H54 (cell line): ENCODE measurements around the gene AGT.
"Not testable (repeated sequence)": the region's sequence is repeated elsewhere in the genome, so short reads cannot be mapped to it uniquely, and the experiment has no call there.

ENCODE experiments used
- DNase-seq: peaks from one replicate; pipeline ENCODE4 v3.0.0; 2011; ENCODE audit warnings: low spot score, mixed read lengths; ENCODE audit not compliant: insufficient read length
- FAIRE-seq: peaks from 3 replicates; lab custom pipeline; 2011; peaks lifted over from hg19 to GRCh38; lab: Jason Lieb, UNC
- POLR2A ChIP-seq: IDR thresholded peaks from 2 replicates; pipeline ENCODE4 v1.6.1; 2011; ENCODE audit warnings: low read depth, mild to moderate bottlenecking, low read length

Gene AGT

GRCh38 chr1:230680300-230681025, 33.5 kb downstream of the AGT start:
- TF ChIP-seq POLR2A = no peak
- no peak for DNase-seq
- no peak for FAIRE-seq

DNA sequence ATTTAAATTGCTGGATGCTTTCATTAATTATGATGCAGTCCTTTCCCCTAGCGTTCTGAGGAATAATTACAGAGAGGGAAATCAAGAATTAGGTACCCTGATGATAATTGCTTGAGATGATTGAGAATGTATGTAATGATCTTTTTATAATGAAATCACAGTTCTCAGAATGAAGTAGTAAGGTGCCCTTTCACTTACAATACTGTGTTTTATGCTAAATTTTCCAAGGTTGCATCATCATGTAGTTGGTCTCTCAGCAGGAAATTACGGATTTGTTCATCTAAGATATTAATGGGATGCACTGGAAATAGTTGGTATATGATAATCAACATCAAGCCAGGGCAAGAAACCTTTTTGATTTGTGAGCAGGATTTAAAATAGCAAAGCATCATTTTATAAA, 34.1 kb downstream of the AGT start:
- DNase-seq = no peak
- no peak for FAIRE-seq
- no peak for TF ChIP-seq POLR2A

- DNase-seq (no peak), FAIRE-seq (no peak)
- no peak for TF ChIP-seq POLR2A
Observed at GRCh38 chr1:230679192-230679591, 34.7 kb downstream of the AGT start.

- DNase-seq (no peak), FAIRE-seq (no peak)
- no peak for TF ChIP-seq POLR2A
Observed at GRCh38 chr1:230677200-230677599, 36.7 kb downstream of the AGT start.

GRCh38 chr1:230674581-230674980, 39.3 kb downstream of the AGT start:
- TF ChIP-seq POLR2A = no peak
- FAIRE-seq (no peak), DNase-seq (no peak)

DNA sequence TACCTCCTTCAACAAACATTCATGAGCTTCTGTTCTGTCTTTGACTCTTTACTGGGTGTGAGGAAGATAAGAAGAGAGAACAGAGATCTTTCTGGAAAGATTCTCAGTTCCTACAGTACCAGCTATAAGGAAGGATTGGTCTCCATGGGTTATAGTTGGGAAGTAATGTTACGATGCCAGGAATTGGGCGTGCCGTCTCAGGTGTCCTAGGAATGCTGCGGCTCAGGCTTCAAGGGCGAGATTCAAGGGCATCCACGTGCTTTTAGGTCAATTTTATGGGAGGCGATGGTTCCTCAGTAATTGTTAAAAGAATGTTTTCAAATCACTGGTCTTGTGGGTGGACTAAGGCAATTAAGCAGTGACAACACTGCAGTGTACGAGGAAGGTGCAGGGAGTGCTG, 44.4 kb downstream of the AGT start:
- FAIRE-seq = no peak
- DNase-seq = no peak
- no peak for TF ChIP-seq POLR2A

DNA sequence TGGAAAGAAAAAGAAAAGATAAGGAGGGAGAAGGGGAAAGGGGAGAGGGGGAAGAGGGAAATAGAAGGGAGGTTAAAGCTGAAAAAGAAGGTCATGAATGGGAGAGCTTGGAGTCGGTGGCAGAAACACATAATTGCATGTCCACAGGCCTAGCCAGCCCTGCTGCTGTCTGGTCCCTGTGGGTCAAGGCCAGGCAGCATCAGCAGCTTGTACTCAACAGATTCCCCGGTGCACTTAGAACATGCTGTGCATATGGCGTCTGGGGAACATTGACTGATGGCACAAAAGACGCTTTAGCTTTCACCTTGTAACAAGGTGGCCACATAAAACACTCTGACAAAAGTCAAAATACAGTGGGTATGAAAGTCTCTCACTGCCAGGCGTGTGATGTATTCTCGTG, 45.7 kb downstream of the AGT start:
- FAIRE-seq = no peak
- TF ChIP-seq POLR2A = no peak
- DNase-seq = no peak

DNA sequence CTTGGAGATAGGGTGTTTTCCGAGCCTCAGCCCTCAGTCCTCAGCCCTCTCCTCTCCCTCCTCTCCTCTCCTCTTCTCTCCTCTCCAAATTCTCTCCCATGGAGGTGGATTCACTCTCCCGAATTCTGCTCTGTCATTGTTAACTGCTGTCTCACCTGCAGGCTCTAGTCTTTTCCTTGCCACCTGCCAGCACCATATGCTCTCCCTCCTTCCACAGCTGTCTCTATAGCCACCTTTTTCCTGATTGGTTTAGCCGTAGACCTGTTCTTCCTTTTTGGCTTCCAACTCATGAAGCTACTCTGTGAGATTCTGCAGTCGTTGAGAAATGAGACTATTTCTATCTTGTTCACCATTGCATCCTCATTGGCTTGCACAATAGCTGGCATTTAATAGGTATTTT, 51.9 kb downstream of the AGT start:
- FAIRE-seq = no peak
- DNase-seq = no peak

DNA sequence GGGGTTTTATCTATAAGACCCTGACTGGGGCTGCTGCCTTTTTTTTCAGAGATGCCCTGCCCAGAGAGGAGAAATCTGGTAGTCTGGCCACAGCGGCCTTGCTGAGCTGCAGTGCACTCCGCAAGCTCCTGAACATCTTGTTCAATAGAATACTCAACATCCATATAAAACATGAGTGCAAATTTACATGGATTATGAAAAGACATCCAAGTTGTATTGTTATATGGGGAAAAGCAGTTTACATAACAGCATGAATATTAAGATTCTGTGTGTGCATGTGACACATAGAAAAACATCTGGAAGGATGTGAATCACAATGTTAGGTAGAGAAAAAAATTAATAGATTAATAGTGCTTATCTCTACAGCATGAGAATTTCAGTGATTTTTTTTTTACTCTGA, 55.2 kb downstream of the AGT start:
- no peak for TF ChIP-seq POLR2A
- DNase-seq (no peak), FAIRE-seq (no peak)

More for the DNA sequence above, 51.9 kb downstream of the AGT start:
- TF ChIP-seq POLR2A = no peak

DNA sequence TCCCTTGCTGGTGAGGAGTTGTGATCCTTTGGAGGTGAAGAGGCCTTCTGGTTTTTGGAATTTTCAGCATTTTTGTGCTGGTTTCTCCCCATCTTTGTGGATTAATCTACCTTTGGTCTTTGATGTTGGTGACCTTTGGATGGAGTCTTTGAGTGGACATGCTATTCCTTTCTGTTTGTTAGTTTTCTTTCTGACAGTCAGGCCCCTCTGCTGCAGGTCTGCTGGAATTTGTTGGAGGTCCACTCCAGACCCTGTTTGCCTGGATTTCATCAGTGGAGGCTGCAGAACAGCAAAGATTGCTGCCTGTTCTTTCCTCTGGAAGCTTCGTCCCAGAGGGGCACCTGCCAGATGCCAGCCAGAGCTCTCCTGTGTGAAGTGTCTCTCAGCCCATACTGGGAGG, 55.8 kb downstream of the AGT start:
- DNase-seq, FAIRE-seq: not testable (repeated sequence)

GRCh38 chr1:230656719-230657118, 57.2 kb downstream of the AGT start:
- DNase-seq, FAIRE-seq: not testable (repeated sequence)
